Measurements from ENCODE around the gene SHPK. TPM values are rescaled to one million over a fixed set of nuclear protein-coding genes. Genes with fewer than 3 reads are reported as not detected.

SHPK gene
- total and polyA plus RNA-seq, 2 of the 4 experiments (the other 2 are of a cell fraction): 11.1 to 14.3 TPM

- TF ChIP-seq MAZ (IDR thresholded peaks at IDR 0.05; ENCODE audit: borderline replicate concordance, low read depth, low read length): no peak
- no peak for TF ChIP-seq FOS (IDR thresholded peaks at IDR 0.05; ENCODE audit: low read depth, low read length)
- TF ChIP-seq POLR2A (IDR thresholded peaks at IDR 0.05; ENCODE audit: low read depth, low read length): no peak
- no peak for TF ChIP-seq BHLHE40 (IDR thresholded peaks at IDR 0.05; ENCODE audit: low read depth, low read length)
These were observed 22.9 kb upstream of the SHPK start (continued) for GRCh38 chr17:3658784-3659449.

GRCh38 chr17:3657874-3658783 lies 22.1 kb upstream of the SHPK start:
- no peak overlapping the region for H3K14ac ChIP-seq (replicated peaks; ENCODE audit: low read depth, low read length)
- no TSS peak for BruUV-seq (replicated peaks)
- 94% methylated on average over 15 of the region's 42 CpGs; no CpG with 5 or more reads in 1 of the 2 experiments for whole genome bisulfite sequencing, 2 experiments (ENCODE audit: extremely low coverage in 2 of 2, insufficient read length in 1 of 2)
- TF ChIP-seq MAFK (IDR thresholded peaks at IDR 0.05; ENCODE audit: low read depth, low read length) (no peak), CEBPB (IDR thresholded peaks at IDR 0.05; ENCODE audit: low read depth, low read length) (no peak), POLR2A (IDR thresholded peaks at IDR 0.05; ENCODE audit: low read depth, low read length) (no peak), SMC3 (IDR thresholded peaks at IDR 0.05; ENCODE audit: low read depth, low read length) (no peak), CHD1 (IDR thresholded peaks at IDR 0.05; ENCODE audit: low read depth, low read length) (no peak), ELK1 (IDR thresholded peaks at IDR 0.05; ENCODE audit: borderline replicate concordance, low read depth, low read length) (no peak), RFX5 (IDR thresholded peaks at IDR 0.05; ENCODE audit: low read depth, low read length) (no peak), MXI1 (IDR thresholded peaks at IDR 0.05; ENCODE audit: borderline replicate concordance, low read depth, low read length) (no peak), BHLHE40 (IDR thresholded peaks at IDR 0.05; ENCODE audit: low read depth, low read length) (no peak), NFE2L2 (IDR thresholded peaks at IDR 0.05; ENCODE audit: low read depth, low read length) (no peak), RCOR1 (IDR thresholded peaks at IDR 0.05; ENCODE audit: insufficient replicate concordance, low read length) (no peak)

More at GRCh38 chr17:3657874-3658783, 22.1 kb upstream of the SHPK start:
- Histone ChIP-seq H3K23ac (ENCODE audit: low read depth, low read length) (no peak overlapping the region), H3K36me3 (ENCODE audit: control insufficient read depth, insufficient read depth, low read length) (peaks cover 21% of the 10 kb centered on the region), H3K9ac (ENCODE audit: low read depth, low read length) (no peak overlapping the region), H2AK9ac (replicated peaks; ENCODE audit: low read depth, low read length, poor library complexity) (peak overlapping the region; percentile 65), H4K20me1 (ENCODE audit: insufficient read depth, low read length) (peaks cover 26% of the 10 kb centered on the region), H2BK120ac (ENCODE audit: low read depth, low read length) (no peak overlapping the region), H2BK15ac (ENCODE audit: low read depth, low read length) (no peak overlapping the region), H3K27ac (ENCODE audit: insufficient read depth, low read length) (no peak overlapping the region), H3K56ac (ENCODE audit: extremely low read depth, insufficient read depth, low read length) (no peak overlapping the region), H3K79me1 (ENCODE audit: low read depth in 1 of 2, low read length in 2 of 2) (peaks cover 0 to 16% of the 10 kb centered on the region in 2 experiments; a peak in 2 of 4 replicates), H2BK5ac (ENCODE audit: low read depth, low read length, poor library complexity, severe bottlenecking) (no peak overlapping the region), H4K8ac (ENCODE audit: low read depth in 2 of 2, low read length in 2 of 2) (no peak overlapping the region), H3K4me3 (ENCODE audit: insufficient read depth, low read depth, low read length) (no peak overlapping the region), H3K4me2 (ENCODE audit: low read depth, low read length) (no peak overlapping the region), H3K4me1 (ENCODE audit: control insufficient read depth, insufficient read depth, low read length) (peaks cover 8% of the 10 kb centered on the region), H2BK20ac (ENCODE audit: low read depth, low read length) (no peak overlapping the region), H3K9me3 (ENCODE audit: control insufficient read depth, insufficient read depth, low read length) (no peaks in the 10 kb centered on the region), H4K91ac (ENCODE audit: insufficient read depth, low read depth, low read length) (no peak overlapping the region), H3K27me3 (ENCODE audit: control insufficient read depth, insufficient read depth, low read length) (no peaks in the 10 kb centered on the region), H2AK5ac (ENCODE audit: low read depth, low read length) (peak overlapping the region; percentile 24; the same call in 1 of the 2 replicates), H3K4ac (ENCODE audit: low read depth, low read length) (no peak overlapping the region), H3K18ac (ENCODE audit: low read depth, low read length) (no peak overlapping the region), H2AFZ (replicated peaks; ENCODE audit: low read length, poor library complexity) (no peak overlapping the region), H4K5ac (ENCODE audit: low read depth, low read length) (no peak overlapping the region), H3K9me1 (ENCODE audit: insufficient read depth, low read length) (peaks cover 21% of the 10 kb centered on the region)
- ChIA-PET POLR2A (ENCODE audit: unreplicated experiment) (no interaction called here), CTCF (no interaction called here)
- dilution Hi-C loops (cut with HindIII; ENCODE audit: low sequenced_read_pairs, unreplicated experiment) (no loop called here), in situ Hi-C loops (cut with MboI; ENCODE audit: low sequenced_read_pairs) (no loop called here), intact Hi-C loops (cut with micrococcal nuclease) (no loop called here)
- ATAC-seq (ENCODE audit: low read depth) (no peak), DNase-seq (no peak)
